HepG2 (cell line): ENCODE measurements around the gene GHRH. TPM values are rescaled to one million over a fixed set of nuclear protein-coding genes. Genes with fewer than 3 reads are reported as not detected.
A peak's percentile ranks its signal among the peaks of the same experiment; 100 is the strongest.

Experiments
- ATAC-seq: fragments of 200-7000 bp; cut with Tn5 transposase; 3 replicates; pipeline ENCODE4 v1.9.1; 2020; ENCODE audit warnings: mild to moderate bottlenecking, moderate library complexity
- BruUV-seq: library from RNA; stranded (reverse); fragments of 400-500 nt; replicated peaks from 2 replicates; lab custom pipeline; 2021; lab: Mats Ljungman, UMichigan
- CTCF ChIA-PET: fragments of 300-600 bp; formaldehyde crosslinking; extraction: SDS; loops from one replicate; lab custom pipeline; 2021; ENCODE audit warnings: low total read pairs, inconsistent platforms, low intra/inter-chr PET ratio; lab: Yijun Ruan, JAX
- POLR2A ChIA-PET: fragments of 350-600 bp; sonication (Branson Sonifier 250); formaldehyde crosslinking; loops from one replicate; lab custom pipeline; 2020; ENCODE audit warnings: antibody characterized with exemption, inconsistent platforms; lab: Yijun Ruan, JAX
- DNase-seq: peaks from one replicate; pipeline ENCODE4 v3.0.0-alpha.2; 2015; ENCODE audit warnings: low spot score
- FAIRE-seq: peaks from 3 replicates; lab custom pipeline; 2011; peaks lifted over from hg19 to GRCh38; lab: Jason Lieb, UNC
- H2AFZ ChIP-seq: one replicate; pipeline ENCODE4 v1.6.1; 2011; ENCODE audit warnings: low read length, inconsistent platforms
- H3K27ac ChIP-seq: fragments of 300-600 bp; 3 replicates; pipeline ENCODE4 v1.8.0; 2011; ENCODE audit warnings: mixed run types, mild to moderate bottlenecking, mixed read lengths, low read length, inconsistent platforms; ENCODE audit not compliant: insufficient read depth; ENCODE audit errors: extremely low read length
- H3K27me3 ChIP-seq, 2 experiments: fragments of 200-600 bp in 1 of 2; 2 replicates in 1 of 2; 3 replicates in 1 of 2; pipeline versions ENCODE4 v1.6.0 to v1.8.0; 2011; ENCODE audit warnings: low read length in 2 of 2, mild to moderate bottlenecking in 2 of 2, moderate library complexity in 2 of 2, inconsistent platforms in 1 of 2; ENCODE audit not compliant: insufficient read depth in 2 of 2, control insufficient read depth in 1 of 2
- H3K36me3 ChIP-seq, 2 experiments: fragments of 200-600 bp in 1 of 2; replicated peaks in 1 of 2; 2 replicates in 1 of 2; 3 replicates in 1 of 2; pipeline versions ENCODE4 v1.5.1 to v1.8.0; 2011; ENCODE audit warnings: low read length in 2 of 2, inconsistent platforms in 1 of 2; ENCODE audit not compliant: insufficient read depth in 2 of 2, control insufficient read depth in 1 of 2
- H3K4me1 ChIP-seq: 2 replicates; pipeline ENCODE4 v1.5.1; 2012; ENCODE audit warnings: low read length, inconsistent platforms; ENCODE audit not compliant: insufficient read depth
- H3K4me2 ChIP-seq: 2 replicates; pipeline ENCODE4 v1.6.0; 2011; ENCODE audit warnings: low read depth, low read length, inconsistent platforms
- H3K4me3 ChIP-seq, 3 experiments: fragments of 200-600 bp in 1 of 3; sonication (generic), shearing (Covaris generic) in 1 of 3; replicated peaks in 1 of 3; 2 replicates each; pipeline ENCODE4 v1.5.1; 2011 to 2016; ENCODE audit warnings: low read length in 3 of 3, inconsistent platforms in 2 of 3, low read depth in 2 of 3, mild to moderate bottlenecking in 2 of 3, control low read depth in 1 of 3, mixed read lengths in 1 of 3; ENCODE audit not compliant: insufficient read depth in 1 of 3
- H3K79me2 ChIP-seq: one replicate; pipeline ENCODE4 v1.6.1; 2011; ENCODE audit warnings: low read length, inconsistent platforms; ENCODE audit not compliant: insufficient read depth
- H3K9ac ChIP-seq: 2 replicates; pipeline ENCODE4 v1.6.0; 2011; ENCODE audit warnings: mild to moderate bottlenecking, low read depth, low read length, inconsistent platforms; ENCODE audit not compliant: insufficient read depth
- H3K9me3 ChIP-seq: 2 replicates; pipeline ENCODE4 v1.5.1; 2012; ENCODE audit warnings: mild to moderate bottlenecking, low read length
- H4K20me1 ChIP-seq: 2 replicates; pipeline ENCODE4 v1.6.0; 2011; ENCODE audit warnings: inconsistent platforms, mild to moderate bottlenecking, low read length, moderate library complexity; ENCODE audit not compliant: insufficient read depth
- HOXA3 ChIP-seq: sonication (generic); formaldehyde crosslinking; IDR thresholded peaks from 2 replicates; pipeline ENCODE4 v1.5.0; 2020; ENCODE audit warnings: missing genetic modification reagents
- ISX ChIP-seq: sonication (generic); formaldehyde crosslinking; conservative IDR thresholded peaks from 2 replicates; pipeline ENCODE4 v1.5.0; 2020; ENCODE audit warnings: missing genetic modification reagents
- KLF11 ChIP-seq: IDR thresholded peaks from 2 replicates; pipeline ENCODE4 v1.6.1; 2016; ENCODE audit warnings: missing compliant biosample characterization
- MAF1 ChIP-seq: sonication (generic); formaldehyde crosslinking; IDR thresholded peaks from 2 replicates; pipeline ENCODE4 v1.5.0; 2020; ENCODE audit warnings: missing genetic modification reagents, borderline replicate concordance
- NCOA1 ChIP-seq: sonication (generic); formaldehyde crosslinking; IDR thresholded peaks from 2 replicates; pipeline ENCODE4 v1.9.0; 2021; ENCODE audit warnings: missing genetic modification reagents
- SRSF4 ChIP-seq: fragments of 200-400 bp; formaldehyde crosslinking; IDR thresholded peaks from one replicate; pipeline ENCODE4 v1.6.1; 2018; ENCODE audit warnings: mild to moderate bottlenecking, low read depth, low read length, moderate library complexity; ENCODE audit not compliant: poor library complexity, severe bottlenecking
- STAT5B ChIP-seq: sonication (generic); formaldehyde crosslinking; IDR thresholded peaks from 2 replicates; pipeline ENCODE4 v1.4.0; 2020; ENCODE audit warnings: missing genetic modification reagents
- ZBTB38 ChIP-seq: sonication (generic); formaldehyde crosslinking; IDR thresholded peaks from 2 replicates; pipeline ENCODE4 v1.5.1; 2020; ENCODE audit warnings: mild to moderate bottlenecking, missing genetic modification reagents
- ZNF292 ChIP-seq: sonication (generic); formaldehyde crosslinking; IDR thresholded peaks from 2 replicates; pipeline ENCODE4 v1.8.1; 2022; ENCODE audit warnings: mild to moderate bottlenecking, low read depth, missing genetic modification reagents, borderline replicate concordance
- ZNF335 ChIP-seq: sonication (generic); formaldehyde crosslinking; IDR thresholded peaks from 2 replicates; pipeline ENCODE4 v1.4.0; 2020; ENCODE audit warnings: missing genetic modification reagents
- ZNF761 ChIP-seq: sonication (generic); formaldehyde crosslinking; conservative IDR thresholded peaks from 2 replicates; pipeline ENCODE4 v1.4.0; 2020; ENCODE audit warnings: mild to moderate bottlenecking, missing genetic modification reagents
- ZSCAN31 ChIP-seq: sonication (generic); formaldehyde crosslinking; IDR thresholded peaks from 2 replicates; pipeline ENCODE4 v1.5.0; 2020; ENCODE audit warnings: low read depth, mild to moderate bottlenecking, missing genetic modification reagents
- WGBS: methylation state at CpG from one replicate; pipeline ENCODE4 v1.1.6; 2017; ENCODE audit warnings: low lambda C conversion rate; 5-methylcytosine and 5-hydroxymethylcytosine counted together
- in situ Hi-C: cut with HindIII; loops from 2 replicates; pipeline ENCODE4 v1.10.0; 2017; ENCODE audit warnings: low pct_unique_long_range_greater_than_20kb; ENCODE audit not compliant: extremely low pct_ligation_motif_present
- intact Hi-C: fragments of 100-400 bp; cut with micrococcal nuclease; formaldehyde crosslinking; loops from one replicate; pipeline ENCODE4 v1.10.0; 2022; ENCODE audit not compliant: unreplicated experiment
- polyA plus RNA-seq, 8 experiments: library from polyadenylated mRNA; depleted of rRNA in 3 of 8; stranded (reverse) in 7 of 8; unstranded in 1 of 8; fragments of >200 nt; fragmentation: Illumina TruSeq in 4 of 8; extraction: Trizol in 4 of 8; gene quantifications; 2 replicates each; pipeline versions ENCODE4 v1.2.1 to v1.2.3, GENCODE V29; 2011 to 2016; ENCODE audit warnings: low read depth in 4 of 8, missing spikeins in 1 of 8, mixed read lengths in 1 of 8; ENCODE audit not compliant: insufficient read depth in 1 of 8
- total RNA-seq, 5 experiments: library from RNA; depleted of rRNA; stranded (reverse); fragments of >200 nt; fragmentation: Illumina TruSeq; extraction: Trizol; gene quantifications; 2 replicates each; pipeline ENCODE4 v1.2.3, GENCODE V29; 2016; ENCODE audit warnings: low read depth in 1 of 5
- TF ChIP-seq, protein P1 (sequence below): sonication (generic); formaldehyde crosslinking; IDR thresholded peaks from 2 replicates; pipeline ENCODE4 v1.5.0; 2020; ENCODE audit warnings: missing genetic modification reagents
- TF ChIP-seq, protein P2 (sequence below): sonication (generic); formaldehyde crosslinking; IDR thresholded peaks from 2 replicates; pipeline ENCODE4 v1.8.1; 2023; ENCODE audit warnings: mild to moderate bottlenecking, missing genetic modification reagents
- TF ChIP-seq, protein P3 (sequence below): sonication (generic); formaldehyde crosslinking; IDR thresholded peaks from 2 replicates; pipeline ENCODE4 v1.8.0; 2022; ENCODE audit warnings: mild to moderate bottlenecking, missing genetic modification reagents
- TF ChIP-seq, protein P4 (sequence below): sonication (generic); formaldehyde crosslinking; IDR thresholded peaks from 2 replicates; pipeline ENCODE4 v1.4.0; 2020; ENCODE audit warnings: mild to moderate bottlenecking, missing genetic modification reagents, borderline replicate concordance
- TF ChIP-seq, protein P5 (sequence below): sonication (generic); formaldehyde crosslinking; conservative IDR thresholded peaks from 2 replicates; pipeline ENCODE4 v1.4.0; 2020; ENCODE audit warnings: missing genetic modification reagents
- TF ChIP-seq, protein P6 (sequence below), 2 experiments: fragments of 450-650 bp in 1 of 2; sonication (generic) in 1 of 2; formaldehyde crosslinking; IDR thresholded peaks; 2 replicates each; pipeline versions ENCODE4 v1.5.0 to v1.8.0; 2020 to 2022; ENCODE audit warnings: mild to moderate bottlenecking in 1 of 2, missing genetic modification reagents in 1 of 2

GHRH gene
- total and polyA plus RNA-seq, 2 of the 13 experiments (the other 11 are each of a cell fraction or from before 2014, with no cell fraction given) = not detected

DNA sequence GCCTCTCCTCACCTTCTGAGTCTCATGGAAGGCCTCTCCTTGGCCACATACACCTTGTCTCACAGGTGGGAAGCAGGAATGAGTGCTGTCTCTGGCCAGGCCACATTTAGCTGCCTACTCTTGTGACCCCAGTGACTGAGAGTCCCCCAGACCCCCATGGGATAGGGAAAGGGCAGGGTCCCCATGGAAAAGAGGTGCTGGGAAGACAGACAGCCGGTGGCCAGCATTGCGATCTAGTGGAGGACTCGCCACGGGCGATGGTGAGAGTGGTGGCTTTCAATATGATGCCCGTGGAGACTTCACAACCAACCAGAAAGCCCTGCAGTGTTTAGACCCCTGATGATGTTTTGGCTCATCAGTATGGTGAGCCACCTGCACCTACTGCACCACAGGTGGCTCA is 47.7 kb upstream of the GHRH start:
- intact Hi-C loops = no loop called here
- in situ Hi-C loops = no loop called here
- CTCF ChIA-PET = no interaction called here

More for the DNA sequence above, 47.7 kb upstream of the GHRH start:
- H3K4me1 ChIP-seq = peaks cover 20% of the 10 kb centered on the region
- no peaks in the 10 kb centered on the region for H3K9me3 ChIP-seq
- POLR2A ChIA-PET = interaction anchor here (1.3 kb wide), 1 partner anchor 16 kb away, joined by 3 read pairs; no protein-coding TSS in a partner anchor
- ATAC-seq (no peak), FAIRE-seq (no peak), DNase-seq (no peak)
- H3K27ac ChIP-seq = peak overlapping the region; percentile 25
- H2AFZ ChIP-seq = no peak overlapping the region
- H3K36me3 ChIP-seq = peaks cover 9 to 31% of the 10 kb centered on the region in 2 experiments; a peak in 4 of 5 replicates
- no peak for TF ChIP-seq STAT5B (CRISPR knock-in tag)
- TF ChIP-seq, protein P1, sequence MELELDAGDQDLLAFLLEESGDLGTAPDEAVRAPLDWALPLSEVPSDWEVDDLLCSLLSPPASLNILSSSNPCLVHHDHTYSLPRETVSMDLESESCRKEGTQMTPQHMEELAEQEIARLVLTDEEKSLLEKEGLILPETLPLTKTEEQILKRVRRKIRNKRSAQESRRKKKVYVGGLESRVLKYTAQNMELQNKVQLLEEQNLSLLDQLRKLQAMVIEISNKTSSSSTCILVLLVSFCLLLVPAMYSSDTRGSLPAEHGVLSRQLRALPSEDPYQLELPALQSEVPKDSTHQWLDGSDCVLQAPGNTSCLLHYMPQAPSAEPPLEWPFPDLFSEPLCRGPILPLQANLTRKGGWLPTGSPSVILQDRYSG = no peak
- TF ChIP-seq, protein P2, sequence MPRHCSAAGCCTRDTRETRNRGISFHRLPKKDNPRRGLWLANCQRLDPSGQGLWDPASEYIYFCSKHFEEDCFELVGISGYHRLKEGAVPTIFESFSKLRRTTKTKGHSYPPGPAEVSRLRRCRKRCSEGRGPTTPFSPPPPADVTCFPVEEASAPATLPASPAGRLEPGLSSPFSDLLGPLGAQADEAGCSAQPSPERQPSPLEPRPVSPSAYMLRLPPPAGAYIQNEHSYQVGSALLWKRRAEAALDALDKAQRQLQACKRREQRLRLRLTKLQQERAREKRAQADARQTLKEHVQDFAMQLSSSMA (CRISPR knock-in tag) = no peak
- no peak for TF ChIP-seq ISX (CRISPR knock-in tag)
- TF ChIP-seq, protein P3, sequence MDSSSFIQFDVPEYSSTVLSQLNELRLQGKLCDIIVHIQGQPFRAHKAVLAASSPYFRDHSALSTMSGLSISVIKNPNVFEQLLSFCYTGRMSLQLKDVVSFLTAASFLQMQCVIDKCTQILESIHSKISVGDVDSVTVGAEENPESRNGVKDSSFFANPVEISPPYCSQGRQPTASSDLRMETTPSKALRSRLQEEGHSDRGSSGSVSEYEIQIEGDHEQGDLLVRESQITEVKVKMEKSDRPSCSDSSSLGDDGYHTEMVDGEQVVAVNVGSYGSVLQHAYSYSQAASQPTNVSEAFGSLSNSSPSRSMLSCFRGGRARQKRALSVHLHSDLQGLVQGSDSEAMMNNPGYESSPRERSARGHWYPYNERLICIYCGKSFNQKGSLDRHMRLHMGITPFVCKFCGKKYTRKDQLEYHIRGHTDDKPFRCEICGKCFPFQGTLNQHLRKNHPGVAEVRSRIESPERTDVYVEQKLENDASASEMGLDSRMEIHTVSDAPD (CRISPR knock-in tag) = no peak
- TF ChIP-seq ZNF761 (CRISPR knock-in tag) = no peak
- TF ChIP-seq, protein P4, sequence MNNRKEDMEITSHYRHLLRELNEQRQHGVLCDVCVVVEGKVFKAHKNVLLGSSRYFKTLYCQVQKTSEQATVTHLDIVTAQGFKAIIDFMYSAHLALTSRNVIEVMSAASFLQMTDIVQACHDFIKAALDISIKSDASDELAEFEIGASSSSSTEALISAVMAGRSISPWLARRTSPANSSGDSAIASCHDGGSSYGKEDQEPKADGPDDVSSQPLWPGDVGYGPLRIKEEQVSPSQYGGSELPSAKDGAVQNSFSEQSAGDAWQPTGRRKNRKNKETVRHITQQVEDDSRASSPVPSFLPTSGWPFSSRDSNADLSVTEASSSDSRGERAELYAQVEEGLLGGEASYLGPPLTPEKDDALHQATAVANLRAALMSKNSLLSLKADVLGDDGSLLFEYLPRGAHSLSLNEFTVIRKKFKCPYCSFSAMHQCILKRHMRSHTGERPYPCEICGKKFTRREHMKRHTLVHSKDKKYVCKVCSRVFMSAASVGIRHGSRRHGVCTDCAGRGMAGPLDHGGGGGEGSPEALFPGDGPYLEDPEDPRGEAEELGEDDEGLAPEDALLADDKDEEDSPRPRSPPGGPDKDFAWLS = no peak
- TF ChIP-seq, protein P5, sequence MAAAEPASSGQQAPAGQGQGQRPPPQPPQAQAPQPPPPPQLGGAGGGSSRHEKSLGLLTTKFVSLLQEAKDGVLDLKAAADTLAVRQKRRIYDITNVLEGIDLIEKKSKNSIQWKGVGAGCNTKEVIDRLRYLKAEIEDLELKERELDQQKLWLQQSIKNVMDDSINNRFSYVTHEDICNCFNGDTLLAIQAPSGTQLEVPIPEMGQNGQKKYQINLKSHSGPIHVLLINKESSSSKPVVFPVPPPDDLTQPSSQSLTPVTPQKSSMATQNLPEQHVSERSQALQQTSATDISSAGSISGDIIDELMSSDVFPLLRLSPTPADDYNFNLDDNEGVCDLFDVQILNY (CRISPR knock-in tag) = no peak
- TF ChIP-seq MAF1 (CRISPR knock-in tag) = no peak
- TF ChIP-seq ZNF335 (CRISPR knock-in tag) = no peak
- no peak for TF ChIP-seq ZNF292 (CRISPR knock-in tag)
- no peak for TF ChIP-seq ZSCAN31 (CRISPR knock-in tag)
- no peak for TF ChIP-seq HOXA3
- no peak for TF ChIP-seq ZBTB38 (CRISPR knock-in tag)
- TF ChIP-seq KLF11 (CRISPR knock-in tag) = no peak
- TF ChIP-seq SRSF4 = no peak
- TF ChIP-seq, protein P6, sequence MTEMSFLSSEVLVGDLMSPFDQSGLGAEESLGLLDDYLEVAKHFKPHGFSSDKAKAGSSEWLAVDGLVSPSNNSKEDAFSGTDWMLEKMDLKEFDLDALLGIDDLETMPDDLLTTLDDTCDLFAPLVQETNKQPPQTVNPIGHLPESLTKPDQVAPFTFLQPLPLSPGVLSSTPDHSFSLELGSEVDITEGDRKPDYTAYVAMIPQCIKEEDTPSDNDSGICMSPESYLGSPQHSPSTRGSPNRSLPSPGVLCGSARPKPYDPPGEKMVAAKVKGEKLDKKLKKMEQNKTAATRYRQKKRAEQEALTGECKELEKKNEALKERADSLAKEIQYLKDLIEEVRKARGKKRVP (CRISPR knock-in tag; IDR thresholded peaks at IDR 0.05) = no peak
- no peak for TF ChIP-seq NCOA1 (CRISPR knock-in tag)
- no peaks in the 10 kb centered on the region for H3K27me3 ChIP-seq
- no peak overlapping the region for H3K4me3 ChIP-seq
- H3K79me2 ChIP-seq = peaks cover 2% of the 10 kb centered on the region
- H3K4me2 ChIP-seq = no peak overlapping the region
- WGBS = 96% methylated on average over 6 of the region's 6 CpGs
- no peak overlapping the region for H3K9ac ChIP-seq
- no TSS peak for BruUV-seq
- H4K20me1 ChIP-seq = no peaks in the 10 kb centered on the region
